ENCODE data around the gene GCC2.
"Not testable (repeated sequence)": the region's sequence is repeated elsewhere in the genome, so short reads cannot be mapped to it uniquely, and the experiment has no call there.

The GCC2 gene

DNA sequence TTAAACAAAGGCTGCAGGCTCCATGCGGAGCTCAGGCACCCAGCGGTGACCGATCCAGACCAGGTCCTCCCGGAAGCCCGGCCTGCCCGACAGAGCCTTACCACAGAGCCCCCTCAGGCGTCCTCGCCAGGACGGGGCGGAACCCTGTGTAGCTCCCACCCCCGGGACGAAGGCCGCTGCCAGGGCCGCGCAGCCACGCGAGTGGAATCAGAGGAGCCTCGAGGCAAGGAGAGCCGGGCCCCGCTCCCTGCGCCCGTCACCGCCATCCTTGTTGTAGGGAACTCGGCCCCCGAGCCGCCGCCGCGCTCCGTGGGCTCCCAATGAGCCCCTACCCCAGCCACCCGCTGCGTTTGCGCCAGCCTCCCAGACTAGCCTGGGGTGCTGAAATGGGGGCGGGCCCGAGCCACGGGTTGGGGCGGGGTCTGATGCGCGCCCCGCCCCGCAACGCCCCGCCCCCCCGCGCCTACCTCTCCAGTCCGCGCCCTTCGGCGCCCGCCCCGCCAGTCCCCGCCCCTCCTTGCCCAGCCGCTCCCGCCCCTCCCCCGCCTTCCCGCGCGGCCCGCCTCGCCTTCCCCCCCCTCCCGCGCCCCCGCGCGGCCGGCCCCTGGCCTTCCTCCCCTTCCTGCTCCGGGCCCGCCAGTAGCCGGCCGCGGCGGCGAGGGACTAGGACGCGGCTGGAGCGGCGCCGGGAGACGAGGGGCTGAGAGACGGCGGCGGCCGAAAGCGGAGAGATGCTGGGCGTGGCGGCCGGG, 85.0 kb downstream of the GCC2 start, which contains the start of gene LIMS1:
TSS of gene LIMS1 (plus strand) at position 639 of the 752 bp plus-strand sequence. CDS start at position 732, 93 bp downstream.
- DNase-seq, result peak; percentile 83 to 89

DNA sequence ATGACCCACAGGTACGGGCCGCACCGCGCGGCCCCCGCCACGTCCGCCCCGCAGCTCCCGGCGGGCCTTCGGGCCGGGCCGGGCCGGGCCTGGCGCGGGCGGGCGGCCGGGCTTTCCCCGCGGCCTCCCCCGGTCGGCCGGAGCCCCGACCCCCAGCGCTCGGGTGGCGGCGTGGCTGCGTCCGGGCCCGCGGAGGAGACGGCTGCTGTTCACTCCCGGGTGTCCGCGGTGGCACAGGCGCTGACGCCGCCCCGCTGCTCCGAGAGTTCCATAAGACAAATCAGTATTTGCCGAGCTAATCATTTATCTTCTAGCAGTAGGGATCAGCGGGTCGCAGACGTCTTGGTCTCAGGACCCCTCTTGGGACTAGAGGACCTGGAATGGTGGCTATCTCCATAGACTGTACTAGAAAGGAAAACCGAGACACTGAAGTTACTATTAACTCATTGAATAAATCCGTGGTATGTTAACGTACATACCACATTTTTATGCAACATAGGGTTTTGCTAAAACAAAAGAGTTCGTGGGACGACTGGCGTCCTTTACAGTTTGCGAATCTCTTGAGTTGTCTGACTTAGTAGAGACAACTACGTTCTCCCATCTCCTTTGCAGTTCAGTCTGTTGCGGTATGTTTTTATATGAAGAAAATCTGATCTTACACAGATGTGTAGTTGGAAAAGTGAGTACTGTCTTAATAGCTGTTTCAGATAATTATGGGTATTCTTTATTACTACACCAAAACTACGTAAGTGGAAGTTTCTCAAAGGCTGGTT, 85.8 kb downstream of the GCC2 start:
- peak in 1 of 2 experiments; percentile 29 for DNase-seq

DNA sequence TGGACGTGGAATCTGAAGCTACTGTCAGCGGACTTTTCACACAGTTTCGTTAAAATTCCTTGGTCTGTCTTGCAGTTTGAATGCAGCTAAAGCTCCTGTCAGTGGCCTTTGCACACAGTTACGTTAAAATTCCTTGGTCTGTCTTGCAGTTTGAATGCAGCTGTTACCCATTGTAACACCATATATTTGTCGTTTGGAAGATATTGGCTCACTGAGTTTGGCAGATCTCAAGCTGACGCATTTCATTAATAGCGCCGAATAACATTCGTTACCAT, 86.3 kb downstream of the GCC2 start:
- no peak for DNase-seq

DNA sequence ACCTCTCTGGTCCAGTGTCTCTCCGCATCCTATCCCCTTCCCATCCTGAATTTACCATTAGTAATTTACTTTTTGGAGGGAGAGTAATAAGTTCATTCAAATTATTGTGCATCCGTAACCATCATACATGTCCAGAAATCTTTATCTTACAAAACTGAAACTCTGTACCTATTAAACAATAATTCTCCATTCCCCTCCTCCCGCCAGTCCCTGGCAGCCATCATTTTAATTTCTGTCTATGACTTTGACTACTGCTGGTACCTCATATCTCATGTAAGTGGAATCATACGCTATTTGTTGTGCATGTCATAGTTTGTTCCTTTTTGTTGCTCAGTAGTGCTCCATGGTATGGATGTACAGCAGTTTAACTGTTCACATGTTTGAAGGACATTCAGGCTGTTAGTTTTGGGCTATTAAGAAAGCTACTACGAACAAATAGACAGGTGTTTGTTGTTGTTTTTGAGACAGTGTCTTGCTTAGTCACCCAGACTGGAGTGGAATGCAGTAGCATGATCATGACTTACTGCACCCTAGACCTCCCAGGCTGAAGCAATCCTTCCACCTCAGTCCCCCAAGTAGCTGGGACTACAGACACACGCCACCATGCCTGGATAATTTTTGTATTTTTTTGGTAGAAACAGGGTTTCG, 87.3 kb downstream of the GCC2 start:
- no peak for DNase-seq

DNA sequence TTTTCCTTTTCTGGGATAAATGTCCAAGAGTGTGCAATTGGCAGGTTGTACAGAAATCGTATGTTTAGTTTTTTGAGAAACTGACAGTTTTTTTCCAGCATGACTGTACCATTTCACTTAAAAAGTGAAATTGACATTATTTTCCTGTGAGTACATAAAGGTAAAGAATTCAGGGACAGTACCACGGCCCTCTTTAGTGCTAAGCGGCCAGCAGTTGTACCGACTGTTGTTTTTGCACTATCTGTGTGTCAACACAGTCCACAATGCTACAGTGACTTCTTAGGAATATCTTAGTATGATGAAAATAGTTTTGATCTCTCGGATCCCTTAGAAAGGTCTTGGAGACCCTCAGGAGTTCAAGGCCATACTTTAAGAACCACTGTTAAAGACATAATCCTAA, 87.9 kb downstream of the GCC2 start:
- no peak for DNase-seq

DNA sequence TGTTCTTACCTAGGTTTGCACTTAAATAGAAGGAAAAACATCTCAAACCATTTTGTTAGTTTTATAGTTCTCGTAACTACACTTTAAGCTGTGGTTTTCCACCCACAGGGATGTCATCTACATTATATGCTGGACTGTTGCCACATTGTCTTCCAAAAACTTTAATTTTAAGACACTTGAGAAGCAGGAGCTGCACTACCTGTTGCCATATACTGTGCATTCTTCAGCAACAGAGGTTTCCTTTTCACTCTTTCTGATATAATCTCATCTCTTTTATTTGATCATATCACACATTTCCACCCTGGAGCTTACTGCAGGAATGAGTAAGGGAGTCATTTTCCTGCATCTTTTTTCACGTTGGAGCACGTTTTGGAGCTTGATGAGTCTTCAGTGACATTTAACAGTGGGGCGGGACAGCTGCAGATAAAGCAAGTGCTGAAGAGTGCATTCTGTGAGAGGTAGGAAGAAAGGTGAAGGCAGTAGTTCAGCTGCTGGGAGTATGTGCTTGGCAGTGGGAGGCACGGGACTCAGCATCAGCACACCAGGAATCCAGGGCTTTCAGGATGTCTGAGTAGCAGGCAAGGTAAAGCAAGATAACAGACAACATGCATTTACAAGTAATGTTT, 89.1 kb downstream of the GCC2 start:
- no peak for DNase-seq

DNA sequence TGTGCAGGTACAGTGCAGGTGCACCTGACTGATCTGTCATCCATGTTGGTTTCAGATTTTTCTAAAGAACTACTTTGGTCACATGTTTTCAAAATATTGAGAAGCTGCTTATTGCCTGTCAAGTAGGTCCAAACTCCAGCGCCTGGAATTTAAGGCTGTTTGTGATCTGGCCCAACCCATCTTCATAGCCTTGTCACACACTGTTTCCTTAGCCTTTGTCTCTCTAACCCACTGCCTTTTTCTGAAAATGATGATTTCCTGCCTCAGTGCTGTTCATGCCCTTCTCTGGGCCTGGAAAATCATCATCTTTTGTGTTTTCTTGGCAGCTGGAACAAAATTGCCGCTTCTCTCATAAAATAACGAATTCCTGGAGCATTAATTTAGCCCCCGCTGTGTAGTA, 92.4 kb downstream of the GCC2 start:
- no peak for DNase-seq

DNA sequence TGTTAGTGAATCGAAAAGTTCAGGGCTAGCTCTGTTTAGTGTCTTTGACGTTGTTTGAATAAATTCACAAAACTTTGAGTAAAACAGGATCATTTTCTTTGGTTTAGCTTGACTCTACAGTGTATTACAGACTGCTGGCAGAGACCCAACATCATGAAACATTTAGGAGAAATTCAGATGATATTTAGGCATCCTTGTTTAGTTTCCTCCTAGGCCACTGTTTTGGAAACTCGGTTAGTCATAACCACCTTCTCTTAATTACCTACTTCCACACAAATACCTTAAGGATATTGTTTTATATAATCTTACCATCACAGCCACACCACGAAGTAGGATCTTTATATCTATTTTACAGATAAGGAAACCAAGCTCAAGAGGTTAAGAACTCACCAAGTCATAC, 93.1 kb downstream of the GCC2 start:
- DNase-seq, result no peak

DNA sequence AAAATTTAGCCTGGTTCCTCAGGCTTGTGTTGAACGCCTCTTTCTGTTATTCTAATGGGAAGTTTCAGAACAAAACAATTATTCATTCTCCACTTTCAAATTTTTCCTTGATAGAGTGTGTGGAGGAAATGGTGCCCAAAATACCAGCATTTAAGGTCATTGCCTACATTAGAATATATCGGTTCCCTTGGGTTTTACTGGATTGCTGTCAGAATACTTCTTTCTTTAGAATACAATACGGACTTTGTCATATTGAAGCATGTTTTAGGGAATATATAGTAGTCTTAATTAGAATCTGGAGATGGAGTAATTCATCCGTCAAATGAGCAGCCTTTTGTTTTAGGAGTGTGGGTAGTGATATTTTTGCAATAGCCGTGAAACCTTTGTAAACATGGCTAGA, 98.6 kb downstream of the GCC2 start:
- DNase-seq, result no peak

DNA sequence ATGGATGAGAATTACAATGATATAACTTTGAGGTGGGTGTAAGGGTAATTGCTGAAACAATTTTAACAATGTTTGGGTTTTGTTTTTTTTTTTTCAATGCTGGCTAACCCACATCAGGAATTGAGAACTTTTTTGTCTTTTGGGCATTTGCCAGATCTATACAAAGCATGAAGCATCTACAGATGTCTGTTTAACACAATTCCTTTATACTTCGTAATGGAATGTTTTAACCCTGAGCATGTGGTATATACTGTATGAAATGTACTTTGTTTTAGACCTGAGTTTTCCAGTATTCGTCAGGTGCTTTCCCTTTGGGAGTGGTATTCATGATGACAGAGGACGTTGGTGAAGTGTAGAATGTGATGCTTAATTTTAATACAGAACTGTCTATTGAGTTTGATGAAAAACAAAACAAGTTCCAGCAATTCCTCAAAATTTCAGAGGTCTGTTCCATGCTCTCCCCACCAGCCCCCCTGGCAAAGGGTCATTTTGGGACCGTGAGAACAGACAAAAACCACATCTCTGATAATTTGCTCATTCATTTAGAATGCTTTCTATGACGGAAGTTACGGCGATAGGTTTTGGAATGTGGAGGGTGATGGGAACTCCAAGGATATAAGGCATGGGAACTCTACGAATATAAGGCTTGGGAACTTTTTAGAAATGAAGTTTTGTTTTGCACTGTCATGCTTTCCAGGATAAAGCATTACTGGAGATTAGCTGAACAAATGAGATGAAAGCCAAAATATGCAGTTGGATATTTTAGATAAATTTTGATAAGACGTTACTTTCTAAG, 99.4 kb downstream of the GCC2 start:
- no peak for DNase-seq

DNA sequence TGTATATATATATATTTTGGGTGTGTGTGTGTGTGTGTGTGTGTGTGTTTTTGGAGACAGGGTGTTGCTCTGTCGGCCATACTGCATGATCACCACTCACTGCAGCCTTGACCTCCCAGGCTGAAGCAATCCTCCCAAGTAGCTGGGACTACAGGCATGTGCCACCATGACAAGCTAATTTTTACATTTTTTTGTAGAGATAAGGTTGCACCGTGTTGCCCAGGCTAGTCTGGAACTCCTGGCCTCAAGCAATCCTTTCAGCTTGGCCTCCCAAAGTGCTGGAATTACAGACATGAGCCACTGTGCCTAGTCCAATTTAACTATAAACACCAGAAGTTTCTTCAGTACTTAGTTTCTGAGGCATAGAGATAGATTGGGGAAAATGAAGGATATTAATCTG, 103.6 kb downstream of the GCC2 start:
- DNase-seq, result no peak

DNA sequence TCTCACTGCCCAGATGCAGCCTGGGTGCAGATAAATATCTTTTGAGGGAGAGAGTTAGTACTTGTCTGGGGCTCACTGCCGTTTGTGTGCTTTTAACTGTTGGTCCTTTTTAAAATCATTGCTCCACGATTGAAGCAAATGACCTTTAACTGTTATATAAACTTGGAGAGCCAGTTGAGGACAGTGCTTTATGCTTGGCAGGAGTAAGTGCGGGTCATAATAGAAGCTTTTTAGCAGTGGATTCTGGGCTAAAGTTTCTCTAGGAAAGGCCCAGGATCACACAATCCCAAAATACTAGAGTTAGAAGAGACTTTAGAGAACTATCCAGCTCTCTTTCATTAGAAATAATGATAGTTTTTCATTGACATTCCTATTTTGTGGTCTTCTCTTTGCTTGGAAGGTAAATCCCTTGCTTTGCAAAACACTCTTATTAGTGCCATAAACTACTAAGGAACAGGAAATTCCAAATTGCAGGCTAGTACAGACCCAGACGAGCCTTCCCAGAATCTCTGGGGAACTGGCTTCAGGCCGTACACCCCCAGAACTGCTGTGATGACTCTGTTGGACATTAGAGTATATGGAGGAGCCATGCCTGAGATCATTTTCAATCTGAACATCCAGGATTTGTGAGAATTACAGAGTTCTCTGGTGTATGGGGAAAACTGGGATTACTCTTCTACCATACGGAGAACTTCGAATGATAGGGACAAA, 104.4 kb downstream of the GCC2 start:
- DNase-seq, result no peak

DNA sequence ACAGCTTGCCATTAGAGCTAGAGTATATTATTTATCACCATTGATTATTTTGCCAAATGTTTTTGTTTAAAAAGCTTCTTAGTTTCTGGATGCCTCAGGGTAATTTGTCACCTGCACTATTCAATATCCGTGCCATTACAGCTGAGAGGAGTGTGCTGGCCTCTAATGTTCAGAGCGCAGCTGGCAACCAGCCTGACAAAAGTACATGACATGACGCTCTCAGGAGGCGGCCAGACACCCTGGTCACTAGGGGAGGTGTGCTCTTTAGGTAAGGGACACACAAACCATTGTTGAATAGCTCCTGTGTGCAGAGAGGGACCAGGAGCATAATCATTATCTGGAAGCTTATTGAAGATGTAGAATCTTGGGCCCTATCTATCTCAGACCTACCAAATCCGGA, 105.5 kb downstream of the GCC2 start:
- DNase-seq, result peak in 1 of 2 experiments; percentile 12

DNA sequence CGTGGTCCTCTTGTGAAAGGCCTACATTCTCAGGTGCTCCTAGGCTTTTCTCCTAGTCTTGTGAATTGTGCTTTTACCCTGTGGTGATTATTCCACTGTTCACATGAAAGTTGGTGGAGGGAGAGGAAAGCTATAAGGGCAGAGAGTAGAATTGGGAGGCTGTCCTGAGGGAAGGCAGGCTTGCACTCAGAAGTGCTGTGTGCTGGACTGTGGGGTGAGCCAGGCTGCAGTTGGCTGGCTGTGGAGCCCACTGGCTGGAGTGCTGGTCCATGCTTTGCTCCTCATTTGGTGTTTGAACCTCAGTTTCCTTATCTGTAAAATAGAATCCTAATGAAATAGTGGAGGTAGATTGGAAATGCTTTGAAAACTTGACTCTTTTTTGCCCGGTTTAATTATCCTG, 106.6 kb downstream of the GCC2 start:
- no peak for DNase-seq

DNA sequence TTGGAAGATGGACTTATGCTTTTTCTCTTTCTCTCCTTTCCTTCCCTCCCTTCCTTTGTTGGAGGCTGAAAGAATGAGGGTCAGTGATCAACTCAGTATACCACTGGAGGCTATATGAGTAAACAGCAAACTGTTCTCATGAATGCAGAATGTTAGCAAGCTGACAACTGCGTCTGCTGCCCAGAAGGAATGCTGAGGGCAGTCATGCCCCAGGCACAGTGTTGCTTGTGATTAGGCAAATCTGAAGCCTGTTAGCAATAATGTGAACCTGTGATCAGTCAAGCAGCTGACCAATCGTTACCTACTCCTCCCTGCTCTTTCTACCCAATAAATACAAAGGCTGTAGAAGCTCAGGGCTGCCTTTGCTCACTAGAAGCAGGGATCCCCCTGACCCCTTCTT, 107.6 kb downstream of the GCC2 start:
- DNase-seq, result not testable (repeated sequence)
